Anterior cingulate cortex (tissue), 58 donors: ENCODE data around the gene TMEM204.
A peak's percentile ranks its signal among the peaks of the same experiment; 100 is the strongest.

Experiments
- DNase-seq, 58 donors: peaks; one replicate each; lab custom pipeline; 2025; lab: John Stamatoyannopoulos, UW

TMEM204 gene

DNA sequence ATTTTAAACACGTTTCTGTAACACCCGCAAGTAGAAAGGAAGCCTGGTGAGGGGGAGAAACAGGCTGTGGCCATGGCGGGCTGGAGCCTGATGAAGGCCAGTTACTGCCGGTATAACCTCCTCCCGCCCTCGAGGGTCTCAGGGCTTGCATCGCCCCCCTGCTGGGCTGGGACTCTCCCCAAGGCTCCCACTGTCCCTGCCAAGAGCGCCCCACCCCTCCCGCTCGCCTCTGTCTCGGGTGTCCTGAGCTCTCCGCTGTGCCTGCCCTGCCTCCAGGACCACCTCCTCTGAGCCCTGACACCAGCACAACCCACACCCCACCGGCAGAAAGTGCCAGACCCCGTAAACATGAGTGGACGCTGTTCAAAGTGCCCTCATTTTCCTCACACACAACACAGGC is 18.7 kb downstream of the TMEM204 start:
- no peak for DNase-seq

DNA sequence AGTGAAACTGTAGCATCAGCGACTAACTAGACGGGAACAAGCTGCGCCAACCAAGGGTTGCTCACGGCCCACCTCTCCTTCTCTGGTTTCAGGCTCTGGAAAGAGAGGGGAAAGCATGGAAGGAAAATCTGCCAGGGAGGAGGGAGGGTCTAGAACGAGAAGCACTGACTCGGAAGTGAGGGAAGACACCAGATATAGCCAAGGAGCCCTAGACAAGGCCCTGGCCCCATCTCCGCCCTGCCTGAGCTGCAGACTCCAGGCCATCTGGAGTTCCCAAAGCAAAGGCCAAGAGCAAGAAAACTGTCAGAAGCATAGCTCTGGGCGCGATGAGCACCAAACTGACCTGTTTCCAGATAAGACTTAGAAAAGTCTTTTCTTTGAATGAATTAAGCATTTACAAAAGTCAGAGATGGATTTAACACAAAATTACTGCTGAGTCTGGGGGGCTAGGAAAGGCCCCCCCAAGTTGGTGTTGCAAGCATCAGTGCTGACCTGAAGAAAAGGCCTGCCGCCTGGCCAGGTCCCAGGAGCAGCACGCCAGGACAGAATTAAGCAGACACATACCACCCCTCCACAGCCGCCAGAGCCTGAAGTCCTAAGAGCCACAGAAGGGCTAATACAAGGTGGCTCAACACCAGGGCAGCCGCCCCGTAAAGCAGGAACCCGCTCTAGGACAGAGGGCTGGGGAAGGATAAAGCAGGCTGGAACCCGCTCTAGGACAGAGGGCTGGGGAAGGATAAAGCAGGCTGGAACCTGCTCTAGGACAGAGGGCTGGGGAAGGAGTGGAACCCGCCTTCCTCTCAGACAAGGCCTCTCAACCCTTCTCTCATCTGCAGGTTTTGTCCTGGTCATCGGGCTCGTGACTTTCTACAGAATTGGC is 20.7 kb downstream of the TMEM204 start:
- no peak for DNase-seq

DNA sequence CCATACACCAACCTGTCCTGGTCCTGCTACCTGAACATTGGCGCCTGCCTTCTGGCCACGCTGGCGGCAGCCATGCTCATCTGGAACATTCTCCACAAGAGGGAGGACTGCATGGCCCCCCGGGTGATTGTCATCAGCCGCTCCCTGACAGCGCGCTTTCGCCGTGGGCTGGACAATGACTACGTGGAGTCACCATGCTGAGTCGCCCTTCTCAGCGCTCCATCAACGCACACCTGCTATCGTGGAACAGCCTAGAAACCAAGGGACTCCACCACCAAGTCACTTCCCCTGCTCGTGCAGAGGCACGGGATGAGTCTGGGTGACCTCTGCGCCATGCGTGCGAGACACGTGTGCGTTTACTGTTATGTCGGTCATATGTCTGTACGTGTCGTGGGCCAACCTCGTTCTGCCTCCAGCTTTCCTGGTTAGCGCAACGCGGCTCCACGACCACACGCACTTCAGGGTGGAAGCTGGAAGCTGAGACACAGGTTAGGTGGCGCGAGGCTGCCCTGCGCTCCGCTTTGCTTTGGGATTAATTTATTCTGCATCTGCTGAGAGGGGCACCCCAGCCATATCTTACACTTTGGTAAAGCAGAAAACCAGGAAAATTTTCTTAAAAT is 21.5 kb downstream of the TMEM204 start:
- DNase-seq, result no peak

GRCh38 chr16:1556254-1556653 is 22.8 kb downstream of the TMEM204 start:
- DNase-seq, result no peak

GRCh38 chr16:1557074-1557473 is 23.6 kb downstream of the TMEM204 start:
- no peak for DNase-seq

- DNase-seq, result peak in 19 of 58 donors; percentile 7 to 45 (median 16)
These were observed 24.1 kb downstream of the TMEM204 start for GRCh38 chr16:1557576-1557975.

DNA sequence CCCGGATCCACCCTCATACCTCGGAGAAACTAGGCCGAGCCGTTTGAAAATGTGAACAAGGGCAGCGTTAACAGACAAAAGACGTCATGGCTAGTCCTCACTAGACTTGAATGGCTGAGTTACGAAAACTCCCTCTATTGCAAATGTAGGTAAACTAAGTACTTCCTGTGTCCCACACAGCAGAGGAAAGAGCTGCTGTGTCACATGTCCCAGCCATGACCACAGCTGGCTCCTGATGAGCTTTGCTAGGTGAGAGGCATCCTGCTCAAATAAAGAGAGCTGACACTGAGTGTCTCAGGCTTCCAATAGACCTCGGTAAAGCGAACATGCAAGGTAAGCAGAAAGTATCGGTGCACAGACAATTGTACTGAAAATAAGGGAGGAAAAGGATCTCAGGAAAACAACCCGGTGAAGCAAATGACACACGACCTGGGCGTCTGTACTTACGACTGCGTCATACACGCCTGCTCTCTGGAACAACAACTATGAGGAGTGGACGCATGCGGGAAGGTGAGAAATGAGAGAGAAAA is 26.0 kb downstream of the TMEM204 start:
- DNase-seq, result no peak

DNA sequence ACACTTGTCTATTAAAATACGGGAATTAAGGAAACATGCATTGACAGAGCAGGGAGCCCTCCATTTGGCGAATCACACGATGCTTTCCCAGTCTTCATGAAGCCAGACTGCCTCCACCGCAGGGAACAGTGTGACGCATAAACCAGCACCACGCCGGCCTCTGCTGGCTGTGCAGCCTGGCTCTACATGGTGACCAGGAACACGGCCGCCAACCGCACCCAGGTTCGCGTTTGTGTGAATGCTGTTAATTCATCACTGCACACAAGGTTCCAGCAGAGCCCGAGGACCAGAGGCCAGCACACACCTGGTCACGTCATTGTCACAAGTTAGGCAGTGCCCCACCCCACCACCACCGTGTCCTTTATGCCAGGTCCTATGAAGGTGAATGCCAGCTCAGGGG is 26.7 kb downstream of the TMEM204 start:
- no peak for DNase-seq

- DNase-seq, result no peak
These were observed 27.4 kb downstream of the TMEM204 start for GRCh38 chr16:1560866-1561265.

DNA sequence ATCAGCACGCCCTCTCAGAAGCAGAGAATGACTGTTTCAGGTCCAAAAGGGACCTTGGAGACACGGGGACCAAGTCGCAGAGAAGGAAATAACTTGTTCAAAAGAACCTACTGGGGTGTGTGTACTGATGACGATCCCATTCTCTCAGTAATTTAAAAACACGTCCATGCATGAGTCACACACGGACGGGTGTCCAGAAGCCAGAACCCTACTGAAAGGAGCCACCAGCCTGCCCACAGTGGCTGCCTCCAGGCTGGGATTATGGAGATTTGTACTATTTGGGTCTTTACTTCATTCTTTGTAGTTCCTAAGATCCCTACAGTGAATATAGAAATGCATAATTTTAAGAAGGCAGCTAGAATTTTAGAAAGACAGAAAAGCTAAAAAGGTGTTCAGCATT is 27.8 kb downstream of the TMEM204 start:
- no peak for DNase-seq

GRCh38 chr16:1561836-1562235 is 28.4 kb downstream of the TMEM204 start:
- peak in 1 of 58 donors; percentile 3 for DNase-seq

DNA sequence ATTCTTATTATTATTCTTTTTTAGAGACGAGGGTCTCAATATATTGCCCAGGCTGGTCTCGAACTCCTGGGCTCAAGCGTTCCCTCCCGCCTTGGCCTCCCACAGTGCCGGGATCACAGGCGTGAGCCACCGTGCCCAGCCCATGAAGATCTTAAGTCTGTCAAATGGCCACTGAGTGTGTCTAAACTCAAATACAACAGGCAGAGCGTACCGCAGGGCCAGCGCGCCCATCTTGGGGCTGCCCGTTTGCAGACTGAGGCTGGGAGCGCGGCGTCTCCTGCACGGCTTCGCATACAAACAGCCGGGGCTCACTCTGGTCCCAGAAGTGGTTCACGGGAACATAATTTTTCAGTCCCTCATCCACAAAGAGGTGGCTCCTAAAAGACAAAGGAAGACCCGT is 30.3 kb downstream of the TMEM204 start:
- DNase-seq, result no peak

DNA sequence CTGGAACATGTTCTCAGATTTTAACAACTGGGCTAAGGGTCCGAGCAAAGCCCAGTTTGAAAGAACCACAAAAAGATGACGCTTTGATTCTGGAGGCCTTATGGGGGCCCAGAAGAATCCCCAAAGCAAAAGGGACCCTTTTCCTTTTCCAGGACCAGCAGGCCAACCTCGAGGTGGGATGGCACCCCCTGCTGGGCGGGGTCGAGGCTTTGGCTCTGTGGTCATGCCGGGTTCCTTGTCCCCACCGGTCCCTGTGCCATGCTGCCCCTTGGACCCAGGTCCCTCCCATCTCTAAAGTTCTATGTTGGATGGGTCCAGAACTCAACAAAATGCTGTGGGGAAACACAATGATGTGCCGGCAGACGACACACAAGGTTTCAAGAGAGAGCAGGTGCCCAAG is 30.9 kb downstream of the TMEM204 start:
- DNase-seq, result no peak

GRCh38 chr16:1565083-1565805 is 31.8 kb downstream of the TMEM204 start:
- DNase-seq, result no peak

DNA sequence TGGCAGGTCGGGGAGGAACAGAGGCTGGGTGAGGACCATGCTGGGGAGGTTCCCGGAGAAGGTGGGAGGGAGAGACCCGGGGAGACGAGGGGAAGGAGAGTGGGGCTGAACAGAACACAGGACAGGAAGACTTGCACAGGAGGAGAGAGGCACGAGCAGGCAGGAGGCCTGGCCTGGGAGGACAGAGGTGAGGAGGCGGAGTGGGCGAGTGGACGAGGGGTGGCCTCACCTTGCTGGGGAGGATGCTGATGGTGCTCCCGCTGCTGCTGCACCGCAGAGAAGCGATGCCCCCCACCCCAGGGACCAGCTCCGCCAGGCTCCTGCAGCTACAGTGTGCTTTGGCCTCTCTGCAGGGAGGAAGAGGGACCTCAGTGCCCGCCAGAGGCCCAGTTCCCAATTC is 34.5 kb downstream of the TMEM204 start:
- no peak for DNase-seq

GRCh38 chr16:1571012-1571671 is 37.7 kb downstream of the TMEM204 start:
- DNase-seq, result no peak

DNA sequence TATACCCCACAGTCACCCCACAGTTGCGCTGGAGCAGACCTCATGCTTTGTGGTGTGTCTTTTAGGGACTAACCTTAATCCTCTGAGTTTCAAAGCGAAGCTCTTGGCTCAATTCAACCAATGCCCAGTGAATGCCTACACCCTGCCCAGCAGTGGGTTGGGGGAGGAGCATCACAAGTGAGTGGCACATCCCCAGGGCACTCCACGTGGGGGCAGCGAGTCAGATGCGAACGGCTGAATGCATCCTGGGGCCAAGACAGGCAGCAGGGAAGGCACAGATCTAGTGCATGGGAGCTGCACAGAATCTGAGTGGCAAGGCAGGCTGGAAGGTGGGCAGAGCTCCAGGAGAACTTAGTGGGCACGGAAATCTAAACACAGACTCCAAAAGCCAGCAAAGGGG is 39.2 kb downstream of the TMEM204 start:
- no peak for DNase-seq

DNA sequence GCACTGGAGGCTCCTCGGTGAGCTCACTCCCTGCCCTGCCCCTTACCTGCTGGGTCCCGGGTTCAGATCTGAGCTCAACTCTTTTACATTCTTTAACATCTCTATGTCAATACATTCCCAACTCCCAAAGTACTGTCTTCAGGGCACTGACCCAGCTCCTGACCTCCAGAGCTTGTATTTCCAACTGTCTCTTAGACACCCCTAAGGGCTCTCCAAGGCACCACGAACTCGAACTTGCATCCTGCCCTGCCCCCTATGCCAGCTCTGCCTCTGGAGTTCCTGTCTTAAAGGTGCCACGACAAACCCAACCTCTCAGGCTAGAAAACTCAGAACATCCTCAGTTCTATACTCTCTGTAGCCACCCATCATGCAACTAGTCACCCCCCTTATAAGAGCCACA is 39.8 kb downstream of the TMEM204 start:
- DNase-seq, result no peak

DNA sequence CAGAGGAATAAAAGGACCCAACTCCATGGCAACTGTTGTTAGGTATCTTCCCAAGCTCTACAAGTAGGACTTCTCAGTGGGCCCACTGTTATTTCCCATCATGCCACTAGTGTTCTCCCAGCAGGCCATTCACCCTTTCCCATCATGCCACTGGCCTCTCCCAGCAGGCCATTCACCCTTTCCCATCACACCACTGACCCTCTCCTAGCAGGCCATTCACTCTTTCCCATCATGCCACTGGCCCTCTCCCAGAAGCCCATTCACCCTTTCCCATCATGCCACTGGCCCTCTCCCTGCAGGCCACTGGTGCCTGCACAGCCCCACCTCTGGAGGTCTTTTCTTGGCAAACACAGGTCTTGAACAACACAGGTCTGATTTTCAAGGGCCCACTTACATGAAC is 42.1 kb downstream of the TMEM204 start:
- DNase-seq, result no peak

GRCh38 chr16:1579214-1579613 is 45.7 kb downstream of the TMEM204 start:
- DNase-seq, result no peak

- DNase-seq, result no peak
These were observed 46.8 kb downstream of the TMEM204 start for GRCh38 chr16:1580256-1580655.
